CD4-positive, alpha-beta T cell treated with Interleukin-10 for 1 hour (primary cell): ENCODE data around the gene CNTN6.

Source experiments
- DNase-seq: peaks from one replicate; pipeline ENCODE4 v3.0.0-alpha.2; 2020

The CNTN6 gene

DNA sequence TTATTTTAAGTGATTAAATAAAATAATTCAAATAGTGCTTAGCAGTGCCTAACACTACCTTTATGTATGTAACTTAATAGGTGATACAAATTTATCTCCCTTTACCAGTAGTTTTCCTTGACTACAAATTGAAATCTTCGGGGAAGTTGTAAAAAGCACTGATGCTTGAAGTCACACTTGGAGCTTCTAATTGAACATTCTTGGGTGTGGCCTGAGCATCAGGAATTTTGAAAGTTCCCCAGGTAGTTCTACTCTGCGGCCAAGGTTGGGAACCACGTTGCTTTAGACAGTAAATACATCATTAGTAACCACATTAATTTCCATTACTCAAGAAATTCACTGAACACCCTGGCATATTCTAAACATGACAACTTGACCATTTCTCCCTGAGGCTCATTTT lies 351.4 kb downstream of the CNTN6 start:
- no peak for DNase-seq

DNA sequence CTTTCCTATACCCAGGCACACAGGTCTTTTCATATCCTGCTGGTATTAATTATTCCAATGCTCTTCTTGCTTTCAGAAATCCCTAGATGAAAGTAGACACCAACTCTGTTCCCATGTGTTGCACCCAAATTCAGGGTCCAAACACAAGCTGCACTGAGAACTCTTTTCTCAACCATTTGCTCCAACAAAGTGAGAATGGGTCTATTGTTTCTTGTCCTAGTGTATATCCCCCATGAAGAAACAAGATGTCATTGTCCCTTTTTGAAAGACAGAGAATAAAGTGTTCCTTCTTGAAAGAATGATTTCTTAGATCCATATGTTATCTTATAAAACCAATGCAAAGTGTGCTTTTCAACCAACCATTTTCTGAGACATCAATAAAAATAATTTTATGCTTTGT lies 353.7 kb downstream of the CNTN6 start:
- DNase-seq, result no peak

DNA sequence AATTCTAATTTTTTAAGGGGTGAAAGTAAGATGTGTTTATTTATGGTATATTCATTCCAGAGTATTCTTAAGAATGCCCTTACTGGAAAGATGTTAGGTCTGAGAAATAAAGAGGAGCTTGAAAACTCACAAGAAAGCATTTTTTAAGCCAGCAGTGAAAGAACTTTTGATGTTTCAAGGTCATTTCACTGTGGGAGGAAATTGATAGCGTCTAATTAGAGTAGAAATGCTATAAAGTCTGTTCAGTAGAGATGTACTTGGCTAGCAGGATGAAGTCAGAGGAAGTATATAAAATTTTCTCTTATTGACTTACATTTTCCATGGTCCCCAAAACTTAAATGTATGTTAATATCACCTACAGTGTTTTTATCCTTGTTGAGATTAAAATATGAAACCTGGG lies 354.6 kb downstream of the CNTN6 start:
- no peak for DNase-seq

DNA sequence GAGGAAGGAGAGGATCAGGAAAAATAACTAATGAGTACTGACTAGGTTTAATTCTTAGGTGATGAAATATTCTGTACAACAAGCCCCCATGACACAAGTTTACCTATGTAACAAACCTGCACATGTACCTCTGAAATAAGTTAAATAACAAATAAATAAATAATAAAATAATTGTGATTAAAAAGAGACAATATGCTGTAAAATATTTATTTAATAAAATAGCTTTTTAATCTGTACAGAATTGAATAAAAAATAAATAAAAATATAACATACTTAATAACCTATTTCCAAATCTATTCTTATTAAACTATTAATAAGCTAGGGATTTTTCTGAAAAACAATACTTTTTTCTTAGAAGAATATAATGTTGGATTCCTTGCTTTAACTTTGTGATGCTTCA lies 355.6 kb downstream of the CNTN6 start:
- DNase-seq, result no peak
